Glutamatergic neuron (in vitro differentiated cells): ENCODE results near the gene SLC6A6. TPM values are rescaled to one million over a fixed set of nuclear protein-coding genes. Genes with fewer than 3 reads are reported as not detected.

ENCODE experiments used
- DNase-seq: peaks from one replicate; pipeline ENCODE4 v3.0.0; 2022
- H3K27ac Mint-ChIP-seq: one replicate; pipeline ENCODE4 v1.8.0; 2020; ENCODE audit warnings: mild to moderate bottlenecking, mixed read lengths, inconsistent platforms; ENCODE audit not compliant: unreplicated experiment
- H3K27me3 Mint-ChIP-seq: one replicate; pipeline ENCODE4 v1.8.0; 2020; ENCODE audit warnings: mild to moderate bottlenecking, moderate library complexity, mixed read lengths, inconsistent platforms; ENCODE audit not compliant: unreplicated experiment
- H3K36me3 Mint-ChIP-seq: one replicate; pipeline ENCODE4 v1.8.0; 2020; ENCODE audit warnings: mild to moderate bottlenecking, mixed read lengths, inconsistent platforms; ENCODE audit not compliant: unreplicated experiment
- H3K4me1 Mint-ChIP-seq: one replicate; pipeline ENCODE4 v1.8.0; 2020; ENCODE audit warnings: mild to moderate bottlenecking, low read depth, mixed read lengths, inconsistent platforms; ENCODE audit not compliant: unreplicated experiment
- H3K4me3 Mint-ChIP-seq: one replicate; pipeline ENCODE4 v1.8.0; 2020; ENCODE audit warnings: mild to moderate bottlenecking, mixed read lengths, inconsistent platforms; ENCODE audit not compliant: unreplicated experiment
- H3K9me3 Mint-ChIP-seq: one replicate; pipeline ENCODE4 v1.8.0; 2020; ENCODE audit warnings: mild to moderate bottlenecking, moderate library complexity, mixed read lengths, inconsistent platforms; ENCODE audit not compliant: unreplicated experiment
- total RNA-seq: library from RNA; stranded (reverse); fragmentation: NEBNext Ultra II Directional; extraction: Animal tissue kit (Norgen Biotek cat#: 25700); gene quantifications from one replicate; pipeline ENCODE4 v1.2.1, GENCODE V29; 2021; ENCODE audit not compliant: unreplicated experiment
- TF ChIP-seq, protein P1 (sequence below): fragments of 200-600 bp; sonication (generic); IDR thresholded peaks from one replicate; pipeline ENCODE4 v1.5.0; 2021; ENCODE audit not compliant: partially characterized antibody, unreplicated experiment

SLC6A6 gene
- total RNA-seq, 1 donor from 2014 or later, result 21.9 TPM

DNA sequence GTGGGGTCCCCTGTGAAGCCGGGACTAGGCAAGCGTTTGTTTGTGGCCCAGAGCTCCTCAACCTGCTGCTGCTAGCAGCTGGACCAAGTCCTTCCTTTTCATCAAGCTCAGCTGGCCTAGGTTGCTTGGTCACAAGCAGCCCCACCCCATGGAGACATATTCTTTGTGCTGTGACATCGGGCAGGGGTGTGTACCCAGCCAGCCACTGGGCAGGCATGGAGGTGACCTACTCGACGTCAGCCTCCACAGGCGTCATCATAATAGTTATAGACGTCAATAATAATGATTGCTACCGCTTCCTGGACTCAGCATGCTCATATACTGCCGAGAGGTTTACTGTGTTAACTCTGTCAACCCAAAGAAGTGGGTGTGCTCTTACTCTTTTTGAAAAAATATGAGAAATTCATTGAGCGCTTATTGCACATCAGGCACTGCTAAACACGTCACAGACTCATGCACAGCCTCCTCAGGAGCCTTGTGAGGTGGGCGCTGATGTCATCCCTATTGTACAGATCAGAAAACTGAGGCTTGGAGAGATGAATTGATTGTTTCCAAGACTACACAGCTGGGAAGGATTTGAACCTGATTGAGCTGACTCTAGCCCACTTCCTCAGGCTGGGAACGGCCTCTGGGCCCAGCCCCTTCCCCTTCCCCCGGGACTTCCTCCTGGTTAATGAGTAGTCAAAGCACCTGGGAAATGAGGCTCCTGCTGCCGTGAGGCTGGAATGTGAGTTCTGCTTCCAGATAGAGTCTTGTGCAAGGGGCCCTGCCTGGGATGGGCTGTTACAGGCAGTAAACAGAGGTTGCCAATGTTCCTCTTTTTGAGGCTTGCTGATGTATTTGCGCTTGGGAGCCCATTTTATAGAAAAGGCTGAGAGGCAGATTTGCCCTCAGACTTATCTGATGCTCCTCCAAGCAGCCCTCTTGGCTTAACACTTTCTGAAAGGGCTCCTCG is 16.2 kb downstream of the SLC6A6 start:
- H3K27me3 Mint-ChIP-seq, result peaks cover 2% of the 10 kb centered on the region
- DNase-seq, result no peak
- no peaks in the 10 kb centered on the region for H3K36me3 Mint-ChIP-seq
- no peak overlapping the region for H3K4me3 Mint-ChIP-seq
- peaks cover 2% of the 10 kb centered on the region for H3K9me3 Mint-ChIP-seq
- TF ChIP-seq, protein P1, sequence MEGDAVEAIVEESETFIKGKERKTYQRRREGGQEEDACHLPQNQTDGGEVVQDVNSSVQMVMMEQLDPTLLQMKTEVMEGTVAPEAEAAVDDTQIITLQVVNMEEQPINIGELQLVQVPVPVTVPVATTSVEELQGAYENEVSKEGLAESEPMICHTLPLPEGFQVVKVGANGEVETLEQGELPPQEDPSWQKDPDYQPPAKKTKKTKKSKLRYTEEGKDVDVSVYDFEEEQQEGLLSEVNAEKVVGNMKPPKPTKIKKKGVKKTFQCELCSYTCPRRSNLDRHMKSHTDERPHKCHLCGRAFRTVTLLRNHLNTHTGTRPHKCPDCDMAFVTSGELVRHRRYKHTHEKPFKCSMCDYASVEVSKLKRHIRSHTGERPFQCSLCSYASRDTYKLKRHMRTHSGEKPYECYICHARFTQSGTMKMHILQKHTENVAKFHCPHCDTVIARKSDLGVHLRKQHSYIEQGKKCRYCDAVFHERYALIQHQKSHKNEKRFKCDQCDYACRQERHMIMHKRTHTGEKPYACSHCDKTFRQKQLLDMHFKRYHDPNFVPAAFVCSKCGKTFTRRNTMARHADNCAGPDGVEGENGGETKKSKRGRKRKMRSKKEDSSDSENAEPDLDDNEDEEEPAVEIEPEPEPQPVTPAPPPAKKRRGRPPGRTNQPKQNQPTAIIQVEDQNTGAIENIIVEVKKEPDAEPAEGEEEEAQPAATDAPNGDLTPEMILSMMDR, result no peak
- H3K4me1 Mint-ChIP-seq, result peaks cover 13% of the 10 kb centered on the region
- no peak overlapping the region for H3K27ac Mint-ChIP-seq

DNA sequence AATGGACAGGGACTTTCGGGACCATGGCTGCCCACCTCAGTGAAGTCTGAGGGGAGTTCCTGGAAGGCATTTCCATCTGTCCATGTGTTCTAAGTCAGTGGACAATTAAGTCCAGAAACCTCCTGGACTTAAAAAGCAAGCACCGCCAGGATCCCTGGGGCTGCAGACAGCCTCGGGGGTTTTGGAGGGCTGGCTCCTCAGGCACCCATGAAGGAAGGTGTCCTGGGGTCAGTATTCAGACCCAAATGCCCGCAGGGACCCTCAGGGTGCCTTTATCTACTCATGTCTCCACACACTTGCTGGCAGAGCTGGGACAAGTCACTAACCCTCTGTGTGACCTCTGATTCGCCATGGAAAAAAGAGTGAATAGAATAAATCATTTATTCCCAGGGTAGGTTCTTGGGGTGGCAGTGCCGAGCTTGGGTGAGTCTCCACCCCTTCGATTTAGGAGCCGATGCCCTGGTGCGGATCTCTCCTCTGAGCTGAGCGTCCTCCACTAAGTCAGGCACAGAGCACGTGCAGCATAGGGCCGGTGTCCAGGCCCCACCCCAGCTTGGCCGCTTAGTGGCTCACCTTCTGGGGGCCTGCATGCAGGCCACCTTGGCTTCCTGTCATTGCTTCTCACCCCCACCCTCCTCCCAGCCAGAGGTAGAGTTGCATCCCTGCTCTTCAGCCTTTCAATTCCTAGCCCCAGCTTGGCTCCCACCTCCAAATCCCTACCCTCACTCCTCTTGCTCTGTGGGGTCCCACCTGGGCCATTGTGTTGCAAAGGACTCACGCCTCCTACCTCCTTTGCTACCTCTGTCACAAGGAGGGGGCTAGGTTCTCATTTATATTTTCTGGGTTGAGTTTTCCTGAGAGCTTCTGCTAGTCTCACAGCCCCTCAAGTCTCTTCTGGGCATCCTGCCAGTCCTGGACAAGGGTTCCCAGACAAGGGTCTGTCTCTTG is 19.9 kb downstream of the SLC6A6 start:
- Mint-ChIP-seq H3K36me3 (no peaks in the 10 kb centered on the region), H3K27me3 (peaks cover 8% of the 10 kb centered on the region), H3K27ac (no peak overlapping the region), H3K9me3 (peaks cover 1% of the 10 kb centered on the region), H3K4me1 (peaks cover 14% of the 10 kb centered on the region), H3K4me3 (no peak overlapping the region)
- no peak for DNase-seq
- TF ChIP-seq, protein P1, result no peak

DNA sequence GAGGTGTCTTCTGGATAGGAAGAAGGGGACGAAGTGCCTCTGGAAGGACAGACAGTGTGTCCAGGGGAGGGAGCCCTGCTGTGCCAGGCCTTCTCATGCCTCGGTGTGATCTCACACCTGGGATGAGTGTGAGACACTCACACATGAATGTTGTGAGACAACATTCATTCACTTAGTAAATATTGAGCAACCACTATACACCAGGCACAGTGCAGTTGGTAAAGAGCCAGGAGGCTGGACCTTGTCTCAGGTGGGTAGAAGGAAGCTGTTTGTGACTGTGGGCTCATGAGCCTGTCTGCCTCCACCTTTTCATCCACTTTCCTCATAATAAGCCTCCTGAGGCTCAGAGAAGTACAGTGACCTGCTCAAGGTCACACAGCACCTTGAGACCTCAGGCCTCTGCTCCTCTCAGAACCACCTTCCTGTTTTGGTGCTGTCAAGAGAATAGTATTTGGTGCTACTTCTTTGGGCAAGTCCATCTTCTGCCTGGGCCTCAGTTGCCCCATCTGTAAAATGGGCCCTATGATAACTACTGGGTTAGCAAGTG is 20.9 kb downstream of the SLC6A6 start:
- Mint-ChIP-seq H3K27me3 (peaks cover 8% of the 10 kb centered on the region), H3K27ac (no peak overlapping the region), H3K4me3 (no peak overlapping the region), H3K9me3 (peaks cover 1% of the 10 kb centered on the region), H3K36me3 (no peaks in the 10 kb centered on the region), H3K4me1 (peaks cover 14% of the 10 kb centered on the region)
- DNase-seq, result no peak
- TF ChIP-seq, protein P1, result no peak

DNA sequence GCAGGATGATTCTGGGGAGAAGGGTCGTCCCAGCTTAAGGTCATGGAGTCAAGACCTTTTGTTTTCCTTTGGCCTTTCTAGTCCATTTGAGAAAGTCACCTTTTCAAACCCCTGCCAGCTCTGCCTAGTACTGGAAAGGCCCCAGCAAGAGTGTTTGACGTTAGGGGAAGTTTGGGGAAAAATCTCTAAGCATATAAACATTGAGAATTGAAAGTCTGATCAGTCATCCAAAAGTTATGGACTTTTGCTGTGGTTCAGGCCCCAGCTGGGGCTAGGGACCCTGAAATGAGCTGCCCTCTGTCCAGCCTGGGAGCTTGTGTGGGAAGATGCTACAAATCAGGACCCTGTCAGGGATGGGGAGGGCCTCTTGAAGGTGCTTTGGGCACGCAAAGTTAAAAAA is 21.6 kb downstream of the SLC6A6 start:
- H3K36me3 Mint-ChIP-seq, result no peaks in the 10 kb centered on the region
- peaks cover 8% of the 10 kb centered on the region for H3K27me3 Mint-ChIP-seq
- no peak overlapping the region for H3K4me3 Mint-ChIP-seq
- no peak for DNase-seq
- H3K4me1 Mint-ChIP-seq, result peaks cover 14% of the 10 kb centered on the region
- no peak overlapping the region for H3K27ac Mint-ChIP-seq
- TF ChIP-seq, protein P1, result no peak
- peaks cover 1% of the 10 kb centered on the region for H3K9me3 Mint-ChIP-seq
